Upper lobe of left lung (tissue), 4 donors: ENCODE measurements around the gene POLR3G.

Experiments used
- CTCF ChIP-seq, 6 experiments: fragments of 450-650 bp in 4 of 6; fragments of 200-600 bp in 2 of 6; sonication (generic) in 2 of 6; IDR thresholded peaks; one replicate each; pipeline ENCODE4 v1.5.1; 2016 to 2019; ENCODE audit warnings: antibody characterized with exemption in 6 of 6
- POLR2A ChIP-seq, 4 donors: fragments of 450-650 bp; IDR thresholded peaks; one replicate each; pipeline ENCODE4 v1.5.1; 2016 to 2017; ENCODE audit warnings: antibody characterized with exemption in 4 of 4, mild to moderate bottlenecking in 2 of 4
- POLR2AphosphoS5 ChIP-seq, 2 donors: sonication (generic); formaldehyde crosslinking; IDR thresholded peaks; one replicate each; pipeline ENCODE4 v1.5.1; 2017; ENCODE audit warnings: antibody characterized with exemption in 2 of 2

GRCh38 chr5:90437663-90438062, 37.0 kb upstream of the POLR3G start:
- TF ChIP-seq POLR2A (IDR thresholded peaks at IDR 0.05) (no peak), CTCF (IDR thresholded peaks at IDR 0.05) (no peak), POLR2AphosphoS5 (IDR thresholded peaks at IDR 0.05) (no peak)
